Ishikawa (cell line): ENCODE data around the gene LRRC10B.

Experiments used
- CREB1 ChIP-seq: IDR thresholded peaks from 2 replicates; pipeline ENCODE4 v1.6.1; 2012; ENCODE audit warnings: low read depth
- EP300 ChIP-seq: IDR thresholded peaks from 2 replicates; pipeline ENCODE4 v1.6.1; 2012; ENCODE audit warnings: borderline replicate concordance
- FOXM1 ChIP-seq: IDR thresholded peaks from 2 replicates; pipeline ENCODE4 v1.6.1; 2012; ENCODE audit warnings: low read depth, borderline replicate concordance
- RAD21 ChIP-seq: IDR thresholded peaks from 2 replicates; pipeline ENCODE4 v1.6.1; 2012; ENCODE audit warnings: low read depth
- TCF12 ChIP-seq: IDR thresholded peaks from 2 replicates; pipeline ENCODE4 v1.6.1; 2012; ENCODE audit warnings: low read depth
- TEAD4 ChIP-seq: IDR thresholded peaks from 2 replicates; pipeline ENCODE4 v1.6.1; 2012
- YY1 ChIP-seq: IDR thresholded peaks from 2 replicates; pipeline ENCODE4 v1.6.1; 2012; ENCODE audit warnings: low read depth
- TF ChIP-seq, protein P1 (sequence below): IDR thresholded peaks from 2 replicates; pipeline ENCODE4 v1.6.1; 2012
- TF ChIP-seq, protein P2 (sequence below): IDR thresholded peaks from 2 replicates; pipeline ENCODE4 v1.6.1; 2012; ENCODE audit warnings: low read depth, mild to moderate bottlenecking

DNA sequence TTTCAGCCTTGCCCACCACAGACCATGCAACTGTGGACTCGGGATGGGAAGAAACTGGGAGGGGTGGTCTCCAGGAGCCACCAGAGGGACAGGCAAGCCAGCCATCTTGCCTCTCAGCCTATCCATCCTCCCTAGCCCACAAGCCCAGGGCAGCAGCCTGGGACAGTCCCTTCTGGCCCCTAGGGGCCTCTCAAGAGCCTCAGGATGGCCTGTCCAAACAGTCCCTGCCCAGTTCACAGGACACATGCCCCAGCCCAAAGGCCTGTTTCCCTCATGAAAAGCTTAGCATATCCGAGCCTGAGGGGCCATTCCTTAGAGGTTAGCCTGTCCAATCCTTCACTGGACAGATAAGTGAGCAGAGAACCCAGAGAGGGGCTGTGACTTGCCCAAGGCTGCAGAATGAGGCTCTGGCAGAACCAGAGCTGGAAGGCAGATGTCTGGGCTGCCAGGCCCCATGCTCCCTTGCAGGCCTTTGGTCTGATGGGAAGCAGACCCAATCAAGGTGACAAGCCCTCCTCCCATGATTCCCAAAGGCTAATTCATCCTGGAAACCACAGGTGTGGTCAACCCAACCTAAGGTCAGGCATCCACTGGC is 28.2 kb downstream of the LRRC10B start:
- TF ChIP-seq YY1 (no peak), RAD21 (no peak), TEAD4 (no peak), TCF12 (no peak), EP300 (no peak), CREB1 (no peak), FOXM1 (no peak)
- TF ChIP-seq, protein P1, sequence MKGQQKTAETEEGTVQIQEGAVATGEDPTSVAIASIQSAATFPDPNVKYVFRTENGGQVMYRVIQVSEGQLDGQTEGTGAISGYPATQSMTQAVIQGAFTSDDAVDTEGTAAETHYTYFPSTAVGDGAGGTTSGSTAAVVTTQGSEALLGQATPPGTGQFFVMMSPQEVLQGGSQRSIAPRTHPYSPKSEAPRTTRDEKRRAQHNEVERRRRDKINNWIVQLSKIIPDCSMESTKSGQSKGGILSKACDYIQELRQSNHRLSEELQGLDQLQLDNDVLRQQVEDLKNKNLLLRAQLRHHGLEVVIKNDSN, result no peak
- TF ChIP-seq, protein P2, sequence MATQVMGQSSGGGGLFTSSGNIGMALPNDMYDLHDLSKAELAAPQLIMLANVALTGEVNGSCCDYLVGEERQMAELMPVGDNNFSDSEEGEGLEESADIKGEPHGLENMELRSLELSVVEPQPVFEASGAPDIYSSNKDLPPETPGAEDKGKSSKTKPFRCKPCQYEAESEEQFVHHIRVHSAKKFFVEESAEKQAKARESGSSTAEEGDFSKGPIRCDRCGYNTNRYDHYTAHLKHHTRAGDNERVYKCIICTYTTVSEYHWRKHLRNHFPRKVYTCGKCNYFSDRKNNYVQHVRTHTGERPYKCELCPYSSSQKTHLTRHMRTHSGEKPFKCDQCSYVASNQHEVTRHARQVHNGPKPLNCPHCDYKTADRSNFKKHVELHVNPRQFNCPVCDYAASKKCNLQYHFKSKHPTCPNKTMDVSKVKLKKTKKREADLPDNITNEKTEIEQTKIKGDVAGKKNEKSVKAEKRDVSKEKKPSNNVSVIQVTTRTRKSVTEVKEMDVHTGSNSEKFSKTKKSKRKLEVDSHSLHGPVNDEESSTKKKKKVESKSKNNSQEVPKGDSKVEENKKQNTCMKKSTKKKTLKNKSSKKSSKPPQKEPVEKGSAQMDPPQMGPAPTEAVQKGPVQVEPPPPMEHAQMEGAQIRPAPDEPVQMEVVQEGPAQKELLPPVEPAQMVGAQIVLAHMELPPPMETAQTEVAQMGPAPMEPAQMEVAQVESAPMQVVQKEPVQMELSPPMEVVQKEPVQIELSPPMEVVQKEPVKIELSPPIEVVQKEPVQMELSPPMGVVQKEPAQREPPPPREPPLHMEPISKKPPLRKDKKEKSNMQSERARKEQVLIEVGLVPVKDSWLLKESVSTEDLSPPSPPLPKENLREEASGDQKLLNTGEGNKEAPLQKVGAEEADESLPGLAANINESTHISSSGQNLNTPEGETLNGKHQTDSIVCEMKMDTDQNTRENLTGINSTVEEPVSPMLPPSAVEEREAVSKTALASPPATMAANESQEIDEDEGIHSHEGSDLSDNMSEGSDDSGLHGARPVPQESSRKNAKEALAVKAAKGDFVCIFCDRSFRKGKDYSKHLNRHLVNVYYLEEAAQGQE, result no peak
